Kidney (tissue), 14 donors: ENCODE data around the gene CPEB4. TPM values are rescaled to one million over a fixed set of nuclear protein-coding genes. Genes with fewer than 3 reads are reported as not detected.

Experiments
- DNase-seq, 5 donors: peaks; one replicate each; pipeline ENCODE4 v3.0.0-alpha.2; 2013 to 2020
- FAIRE-seq: peaks from 2 replicates; lab custom pipeline; 2012; peaks lifted over from hg19 to GRCh38; lab: Jason Lieb, UNC
- H3K27ac ChIP-seq, 2 donors: one replicate each; pipeline ENCODE4 v1.7.0; 2013; ENCODE audit warnings: low read depth in 2 of 2, low read length in 2 of 2, inconsistent platforms in 1 of 2
- H3K27me3 ChIP-seq: one replicate; pipeline ENCODE4 v1.7.1; 2013; ENCODE audit warnings: low read length, inconsistent platforms; ENCODE audit not compliant: control insufficient read depth, insufficient read depth
- H3K36me3 ChIP-seq, 3 donors: one replicate each; pipeline versions ENCODE4 v1.7.0 to v1.7.1; 2013; ENCODE audit warnings: low read length in 3 of 3, control low read depth in 1 of 3, inconsistent platforms in 1 of 3; ENCODE audit not compliant: insufficient read depth in 3 of 3, control insufficient read depth in 2 of 3
- H3K4me1 ChIP-seq, 3 donors: one replicate each; pipeline versions ENCODE4 v1.7.0 to v1.7.1; 2013; ENCODE audit warnings: low read length in 3 of 3, inconsistent platforms in 1 of 3, low read depth in 1 of 3; ENCODE audit not compliant: control insufficient read depth in 2 of 3, insufficient read depth in 2 of 3
- H3K4me3 ChIP-seq, 3 donors: one replicate each; pipeline versions ENCODE4 v1.7.0 to v1.8.1; 2013; ENCODE audit warnings: low read length in 3 of 3, control low read depth in 1 of 3, inconsistent platforms in 1 of 3
- H3K9ac ChIP-seq, 3 donors: one replicate each; pipeline versions ENCODE4 v1.7.0 to v1.7.1; 2013; ENCODE audit warnings: low read length in 3 of 3, control low read depth in 1 of 3, inconsistent platforms in 1 of 3
- H3K9me3 ChIP-seq, 3 donors: one replicate each; pipeline versions ENCODE4 v1.7.0 to v1.7.1; 2013; ENCODE audit warnings: low read length in 3 of 3, control low read depth in 1 of 3, inconsistent platforms in 1 of 3; ENCODE audit not compliant: control insufficient read depth in 2 of 3, insufficient read depth in 1 of 3
- CTCF ChIP-seq: IDR thresholded peaks from 3 replicates; pipeline ENCODE4 v1.5.1; 2012; ENCODE audit warnings: mild to moderate bottlenecking, moderate library complexity, borderline replicate concordance; ENCODE audit not compliant: insufficient read depth; ENCODE audit errors: extremely low read depth
- intact Hi-C: fragments of 100-400 bp; cut with DNase I; formaldehyde crosslinking; loops from one replicate; pipeline ENCODE4 v1.11.1; 2022
- polyA plus RNA-seq: library from polyadenylated mRNA; stranded (reverse); fragments of 350-450 nt; fragmentation: Illumina TruSeq; extraction: RNeasy Lipid Tissue Mini Kit (QIAGEN cat#74804); gene quantifications from one replicate; pipeline ENCODE4 v1.2.3, GENCODE V29; 2014; ENCODE audit warnings: low read depth, low replicate concordance; ENCODE audit not compliant: insufficient read depth
- total RNA-seq: library from RNA; stranded (reverse); fragmentation: NEBNext Ultra II Directional; extraction: Animal tissue kit (Norgen Biotek cat#: 25700); gene quantifications from one replicate; pipeline ENCODE4 v1.2.1, GENCODE V29; 2021
- donor health status: control.
- donor health status: control.
- donor health status: control.
- donor health status: control.
- donor health status: control.
- donor health status: DM: yes; HTN: yes; CAD: no.
- donor health status: Normal renal cell carcinoma (clear cell type).

CPEB4 gene
- total and polyA plus RNA-seq, 2 donors from 2014 or later: 9.5 to 73.0 TPM

- H3K9me3 ChIP-seq: no peaks in the 10 kb centered on the region
- intact Hi-C loops: no loop called here
- no peak overlapping the region for H3K4me3 ChIP-seq
- no peak for TF ChIP-seq CTCF
- no peak overlapping the region for H3K27ac ChIP-seq
- DNase-seq (no peak), FAIRE-seq (no peak)
- H3K27me3 ChIP-seq: no peaks in the 10 kb centered on the region
- peaks cover 0 to 14% (median 6%) of the 10 kb centered on the region in 3 donors for H3K4me1 ChIP-seq
- no peaks in the 10 kb centered on the region for H3K36me3 ChIP-seq
- H3K9ac ChIP-seq: no peak overlapping the region
Measured at GRCh38 chr5:173855995-173856656, 32.0 kb upstream of the CPEB4 start.

GRCh38 chr5:173857234-173857633 is 30.9 kb upstream of the CPEB4 start:
- Histone ChIP-seq H3K27ac (no peak overlapping the region), H3K27me3 (no peaks in the 10 kb centered on the region), H3K4me3 (no peak overlapping the region), H3K9ac (no peak overlapping the region), H3K9me3 (no peaks in the 10 kb centered on the region), H3K4me1 (peaks cover 0 to 14% (median 6%) of the 10 kb centered on the region in 3 donors), H3K36me3 (no peaks in the 10 kb centered on the region)
- DNase-seq: no peak
- no peak for TF ChIP-seq CTCF
- intact Hi-C loops: no loop called here
- no peak for FAIRE-seq

- no peak for TF ChIP-seq CTCF
- H3K36me3 ChIP-seq: no peaks in the 10 kb centered on the region
- H3K27me3 ChIP-seq: no peaks in the 10 kb centered on the region
- H3K4me3 ChIP-seq: no peak overlapping the region
- H3K9ac ChIP-seq: no peak overlapping the region
- no peak for FAIRE-seq
- intact Hi-C loops: no loop called here
- no peaks in the 10 kb centered on the region for H3K9me3 ChIP-seq
- no peak for DNase-seq
- H3K4me1 ChIP-seq: peaks cover 0 to 14% (median 6%) of the 10 kb centered on the region in 3 donors
- no peak overlapping the region for H3K27ac ChIP-seq
Measured at GRCh38 chr5:173858021-173858669, 30.0 kb upstream of the CPEB4 start.
